ENCODE data around the gene C3orf20.

The C3orf20 gene

DNA sequence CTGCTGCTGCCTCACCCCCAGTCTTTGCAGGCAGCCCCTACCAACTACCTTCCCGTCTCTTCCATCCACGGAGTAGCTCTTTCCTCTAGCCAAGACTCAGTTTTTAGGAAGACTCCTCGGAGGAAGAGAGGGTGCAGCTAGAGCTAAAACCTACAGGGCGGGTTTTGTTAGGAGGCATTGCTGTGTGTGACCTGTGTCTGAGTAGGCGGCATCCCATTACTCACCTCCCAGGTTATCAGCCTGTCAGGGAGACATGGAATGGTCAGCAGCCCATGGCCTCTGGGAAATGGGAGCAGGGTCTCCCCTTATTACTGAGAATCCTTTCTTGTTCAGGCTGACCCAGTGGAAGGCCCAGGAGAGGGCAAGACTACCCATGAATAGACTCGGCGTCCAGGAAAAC is 100.1 kb downstream of the C3orf20 start:
- Mint-ChIP-seq H3K9me3 (peaks cover 6% of the 10 kb centered on the region), H3K27me3 (ENCODE audit: low read depth) (peaks cover 7% of the 10 kb centered on the region)

DNA sequence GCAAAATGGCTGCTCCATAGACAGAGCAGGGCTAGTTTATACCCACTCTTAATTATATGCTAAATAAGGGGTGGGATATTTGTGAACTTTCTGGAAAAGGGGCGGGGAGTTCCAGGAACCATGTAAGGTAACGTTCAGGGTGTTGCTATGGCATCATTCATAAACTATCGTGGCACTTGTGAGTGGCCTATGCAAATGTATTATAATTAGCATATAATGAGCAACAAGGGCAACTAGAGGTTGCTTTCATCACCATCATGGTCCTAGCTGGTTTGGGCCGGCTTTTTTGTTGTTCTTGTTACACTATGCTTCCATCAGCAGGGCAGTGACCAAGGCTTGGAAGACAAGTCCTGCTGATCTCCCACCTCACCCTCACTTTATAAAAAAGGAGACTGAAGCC is 100.6 kb downstream of the C3orf20 start:
- Mint-ChIP-seq H3K4me1 (ENCODE audit: low read depth) (no peaks in the 10 kb centered on the region), H3K9me3 (peaks cover 6% of the 10 kb centered on the region), H3K36me3 (ENCODE audit: low read depth) (no peaks in the 10 kb centered on the region), H3K27ac (no peak overlapping the region), H3K27me3 (ENCODE audit: low read depth) (peaks cover 7% of the 10 kb centered on the region), H3K4me3 (no peak overlapping the region)

More for the DNA sequence above, 100.1 kb downstream of the C3orf20 start:
- H3K4me3 Mint-ChIP-seq: no peak overlapping the region
- H3K4me1 Mint-ChIP-seq (ENCODE audit: low read depth): no peaks in the 10 kb centered on the region
- H3K27ac Mint-ChIP-seq: no peak overlapping the region
- H3K36me3 Mint-ChIP-seq (ENCODE audit: low read depth): no peaks in the 10 kb centered on the region

DNA sequence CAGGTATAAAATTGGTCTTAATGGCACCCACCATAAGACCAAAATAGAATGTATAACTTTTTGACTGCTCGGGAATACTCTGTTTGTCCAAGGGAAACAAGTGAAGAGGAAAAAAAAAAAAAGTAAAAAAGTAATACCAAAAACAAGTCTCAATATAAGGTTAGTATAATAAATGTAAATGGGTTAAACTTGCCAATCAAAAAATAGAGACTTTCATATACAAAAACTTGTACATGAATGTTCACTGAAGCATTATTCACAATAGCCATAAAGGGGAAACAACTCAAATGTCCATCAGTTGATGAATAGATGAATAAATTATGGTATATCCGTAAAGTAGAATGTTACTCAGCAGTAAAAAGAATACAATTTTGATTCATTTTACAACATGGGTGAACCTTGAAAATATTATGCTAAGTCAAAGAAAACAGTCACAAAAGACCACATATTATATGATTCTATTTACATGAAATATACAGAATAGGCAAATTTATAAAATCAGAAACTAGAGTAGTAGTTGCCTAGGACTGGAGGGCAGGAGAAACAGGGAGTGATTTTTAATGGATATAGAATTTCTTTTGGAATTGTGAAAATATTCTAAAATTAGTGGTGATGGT is 104.2 kb downstream of the C3orf20 start:
- peaks cover 6% of the 10 kb centered on the region for H3K9me3 Mint-ChIP-seq
- H3K27ac Mint-ChIP-seq: no peak overlapping the region
- no peaks in the 10 kb centered on the region for H3K36me3 Mint-ChIP-seq (ENCODE audit: low read depth)
- peaks cover 12% of the 10 kb centered on the region for H3K27me3 Mint-ChIP-seq (ENCODE audit: low read depth)
- H3K4me1 Mint-ChIP-seq (ENCODE audit: low read depth): no peaks in the 10 kb centered on the region
- no peak overlapping the region for H3K4me3 Mint-ChIP-seq

DNA sequence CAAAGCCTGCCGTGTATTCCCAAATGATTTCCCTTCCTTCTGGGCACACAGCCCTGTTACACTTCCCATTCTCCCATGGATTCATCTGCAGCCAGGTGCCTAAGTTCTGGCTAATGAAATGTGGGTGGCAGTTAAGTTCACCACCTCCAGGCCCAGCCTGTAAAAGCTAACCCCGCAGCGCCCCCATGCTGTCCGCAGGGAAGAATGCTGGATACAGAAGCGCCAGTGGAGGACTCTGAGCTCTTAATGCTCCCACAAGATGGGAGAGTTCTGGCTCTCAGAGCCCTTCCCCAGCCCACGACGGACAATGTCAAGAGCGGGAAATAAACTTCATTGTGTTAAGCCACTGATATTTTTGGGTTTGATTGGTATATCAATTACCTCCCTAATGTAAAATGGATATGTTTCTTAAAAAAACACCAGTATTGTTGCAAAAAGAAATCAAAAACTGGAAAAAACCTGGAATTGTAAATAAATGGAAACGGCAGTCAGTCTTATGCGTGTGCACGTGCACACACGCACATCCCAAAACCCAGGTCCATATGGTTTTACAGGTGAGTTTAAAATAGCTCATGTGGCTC is 106.1 kb downstream of the C3orf20 start:
- H3K27me3 Mint-ChIP-seq (ENCODE audit: low read depth): peaks cover 12% of the 10 kb centered on the region
- H3K27ac Mint-ChIP-seq: no peak overlapping the region
- no peak overlapping the region for H3K4me3 Mint-ChIP-seq
- H3K4me1 Mint-ChIP-seq (ENCODE audit: low read depth): no peaks in the 10 kb centered on the region
- H3K9me3 Mint-ChIP-seq: peaks cover 6% of the 10 kb centered on the region
- H3K36me3 Mint-ChIP-seq (ENCODE audit: low read depth): no peaks in the 10 kb centered on the region

DNA sequence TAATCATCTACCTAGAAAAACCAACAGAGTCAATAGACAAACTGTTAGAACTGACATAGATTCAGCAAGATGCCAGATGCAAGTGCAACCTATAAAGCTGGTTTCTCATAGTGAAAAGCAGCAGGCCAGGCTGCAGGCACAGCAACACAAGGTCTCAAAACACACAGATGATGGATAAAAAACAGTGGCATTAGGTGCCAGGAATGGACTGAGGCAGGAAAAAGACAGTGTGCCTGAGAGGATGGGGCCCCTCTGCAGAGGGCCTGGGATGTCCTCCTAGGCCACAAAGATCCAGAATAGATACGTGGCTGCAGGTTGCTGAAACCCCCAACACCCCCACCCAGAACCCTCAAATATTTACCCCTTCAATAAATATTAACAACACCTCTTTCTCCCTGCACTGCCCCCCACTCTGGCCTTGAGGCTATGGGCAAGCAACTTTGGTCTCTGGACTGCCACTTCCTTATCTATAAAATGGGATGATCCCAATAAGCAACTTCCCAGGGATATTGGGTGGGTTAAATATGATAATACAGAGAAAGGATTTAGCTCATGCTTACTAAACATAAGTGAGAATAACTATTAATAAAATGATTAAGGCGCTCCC is 108.6 kb downstream of the C3orf20 start:
- H3K27me3 Mint-ChIP-seq (ENCODE audit: low read depth): peaks cover 16% of the 10 kb centered on the region
- H3K27ac Mint-ChIP-seq: no peak overlapping the region
- no peaks in the 10 kb centered on the region for H3K36me3 Mint-ChIP-seq (ENCODE audit: low read depth)
- H3K4me3 Mint-ChIP-seq: no peak overlapping the region
- H3K9me3 Mint-ChIP-seq: peaks cover 5% of the 10 kb centered on the region
- H3K4me1 Mint-ChIP-seq (ENCODE audit: low read depth): no peaks in the 10 kb centered on the region

DNA sequence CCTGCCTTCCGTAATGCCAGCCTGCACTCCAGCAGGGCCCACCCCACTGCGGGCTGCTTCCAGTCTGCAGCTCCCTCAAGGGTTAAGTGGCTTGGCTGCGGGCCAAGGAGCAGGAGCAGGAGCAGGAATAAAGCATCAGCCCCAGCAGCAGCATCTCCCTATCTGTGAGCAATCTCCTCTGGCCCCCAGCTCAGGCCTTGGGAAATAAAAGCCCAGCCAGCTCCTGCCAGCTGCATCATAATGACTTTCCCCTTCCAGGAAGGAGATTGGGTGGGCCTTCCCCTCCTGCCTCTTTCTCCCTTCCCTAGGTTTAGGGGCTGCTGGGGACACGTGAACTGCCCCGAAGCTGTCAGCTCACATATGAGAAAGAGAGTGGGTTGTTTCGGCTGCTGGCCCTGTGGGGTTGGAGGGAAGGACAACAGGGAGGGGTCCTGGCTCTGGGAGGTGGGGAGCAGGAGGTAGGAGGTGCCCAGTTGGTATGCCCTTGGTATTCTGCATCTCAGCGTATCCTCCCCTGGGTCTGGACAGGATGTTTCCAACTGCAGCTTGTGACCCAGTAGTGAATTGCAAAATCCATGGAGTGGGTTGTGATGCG is 109.2 kb downstream of the C3orf20 start:
- peaks cover 16% of the 10 kb centered on the region for H3K27me3 Mint-ChIP-seq (ENCODE audit: low read depth)
- H3K27ac Mint-ChIP-seq: no peak overlapping the region
- no peak overlapping the region for H3K4me3 Mint-ChIP-seq
- H3K36me3 Mint-ChIP-seq (ENCODE audit: low read depth): no peaks in the 10 kb centered on the region
- no peaks in the 10 kb centered on the region for H3K4me1 Mint-ChIP-seq (ENCODE audit: low read depth)
- no peaks in the 10 kb centered on the region for H3K9me3 Mint-ChIP-seq

DNA sequence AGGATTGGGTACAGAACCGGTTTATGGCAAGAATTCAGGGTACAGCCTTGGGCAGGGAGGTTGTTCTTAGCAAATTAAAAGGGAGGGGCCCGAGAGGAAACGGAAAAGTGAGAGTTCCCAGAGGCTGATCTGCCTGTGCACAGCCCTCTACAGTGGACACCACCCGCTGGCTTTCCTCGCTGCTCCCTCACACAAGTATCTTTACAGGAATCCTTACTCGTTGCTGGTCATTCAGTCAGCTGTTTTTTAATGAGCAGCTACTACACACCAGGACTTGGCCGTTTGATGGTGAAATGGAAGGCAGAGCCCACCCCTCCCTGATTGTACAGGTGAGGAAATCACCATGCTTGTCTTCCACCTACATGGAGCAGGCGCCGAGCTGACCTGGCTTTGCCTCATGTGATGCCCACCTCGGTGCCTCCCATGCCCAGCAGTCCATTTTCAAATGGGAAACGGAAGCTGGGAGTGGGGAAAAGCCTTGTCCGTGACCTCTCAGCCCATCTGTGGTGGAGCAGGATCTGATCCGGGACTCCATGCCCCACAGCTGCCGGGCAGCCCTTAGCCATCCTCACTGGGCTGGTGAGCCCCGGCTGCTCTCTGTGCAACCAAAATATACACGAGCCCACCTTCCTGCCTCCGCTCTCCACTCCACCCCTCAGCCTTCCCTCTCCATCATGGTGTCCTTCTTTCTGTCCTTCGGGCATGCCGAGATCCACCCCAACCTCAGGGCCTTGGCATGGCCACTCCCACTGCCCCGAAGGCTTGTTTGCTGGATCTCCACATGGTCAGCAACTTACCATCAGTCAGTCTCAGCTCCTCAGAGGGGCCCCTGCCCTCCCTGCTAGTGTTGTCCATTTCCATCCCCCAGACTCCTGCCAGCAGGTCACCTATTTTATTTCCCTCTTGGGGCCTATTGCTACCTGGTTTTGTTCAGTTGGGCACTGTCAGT is 110.5 kb downstream of the C3orf20 start:
- Mint-ChIP-seq H3K27me3 (ENCODE audit: low read depth) (peaks cover 16% of the 10 kb centered on the region), H3K4me3 (no peak overlapping the region)

DNA sequence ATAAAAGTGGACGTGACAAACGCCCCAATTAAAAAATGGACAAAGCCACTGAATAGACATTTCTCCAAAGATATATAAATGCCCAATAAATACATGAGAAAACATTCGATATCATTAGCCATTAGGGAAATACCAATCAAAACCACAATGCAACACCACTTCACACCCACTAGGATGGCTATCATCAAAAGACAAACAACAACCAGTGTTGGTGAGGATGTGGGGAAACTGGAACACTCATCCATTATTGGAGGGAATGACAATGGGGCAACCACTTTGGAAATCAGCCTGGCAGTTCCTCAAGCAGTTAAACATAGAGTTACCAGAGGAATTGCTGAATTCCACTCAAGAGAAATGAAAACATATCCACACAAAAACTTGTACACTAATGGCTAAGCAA is 111.4 kb downstream of the C3orf20 start:
- H3K36me3 Mint-ChIP-seq (ENCODE audit: low read depth): no peaks in the 10 kb centered on the region
- H3K4me3 Mint-ChIP-seq: no peak overlapping the region
- no peaks in the 10 kb centered on the region for H3K4me1 Mint-ChIP-seq (ENCODE audit: low read depth)
- H3K27me3 Mint-ChIP-seq (ENCODE audit: low read depth): peaks cover 20% of the 10 kb centered on the region
- no peak overlapping the region for H3K27ac Mint-ChIP-seq
- H3K9me3 Mint-ChIP-seq: no peaks in the 10 kb centered on the region

More for the DNA sequence above, 110.5 kb downstream of the C3orf20 start:
- no peak overlapping the region for H3K27ac Mint-ChIP-seq
- no peaks in the 10 kb centered on the region for H3K9me3 Mint-ChIP-seq
- no peaks in the 10 kb centered on the region for H3K36me3 Mint-ChIP-seq (ENCODE audit: low read depth)
- no peaks in the 10 kb centered on the region for H3K4me1 Mint-ChIP-seq (ENCODE audit: low read depth)

DNA sequence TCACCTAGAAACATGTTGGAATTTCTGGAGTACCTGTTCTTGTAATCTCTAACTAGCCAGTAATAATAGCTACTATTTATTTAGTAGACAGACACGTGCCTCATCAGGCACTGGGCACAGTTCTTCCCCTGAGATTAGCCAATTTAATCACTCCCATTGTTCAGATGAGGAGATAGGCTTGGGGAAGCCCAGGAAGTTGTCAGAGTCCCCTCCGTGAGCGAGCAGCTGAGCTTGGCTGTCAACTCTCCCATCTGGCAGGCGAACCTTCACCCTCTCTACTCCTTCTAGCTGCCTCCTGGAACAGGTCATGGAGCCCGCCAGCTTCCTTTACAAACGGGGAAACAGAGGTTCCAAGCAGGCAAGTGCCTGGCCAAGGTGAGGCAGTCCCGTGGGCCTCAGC is 112.7 kb downstream of the C3orf20 start:
- H3K9me3 Mint-ChIP-seq: no peaks in the 10 kb centered on the region
- H3K27me3 Mint-ChIP-seq (ENCODE audit: low read depth): peaks cover 22% of the 10 kb centered on the region
- H3K36me3 Mint-ChIP-seq (ENCODE audit: low read depth): no peaks in the 10 kb centered on the region
- no peak overlapping the region for H3K27ac Mint-ChIP-seq
- H3K4me1 Mint-ChIP-seq (ENCODE audit: low read depth): no peaks in the 10 kb centered on the region
- H3K4me3 Mint-ChIP-seq: no peak overlapping the region

DNA sequence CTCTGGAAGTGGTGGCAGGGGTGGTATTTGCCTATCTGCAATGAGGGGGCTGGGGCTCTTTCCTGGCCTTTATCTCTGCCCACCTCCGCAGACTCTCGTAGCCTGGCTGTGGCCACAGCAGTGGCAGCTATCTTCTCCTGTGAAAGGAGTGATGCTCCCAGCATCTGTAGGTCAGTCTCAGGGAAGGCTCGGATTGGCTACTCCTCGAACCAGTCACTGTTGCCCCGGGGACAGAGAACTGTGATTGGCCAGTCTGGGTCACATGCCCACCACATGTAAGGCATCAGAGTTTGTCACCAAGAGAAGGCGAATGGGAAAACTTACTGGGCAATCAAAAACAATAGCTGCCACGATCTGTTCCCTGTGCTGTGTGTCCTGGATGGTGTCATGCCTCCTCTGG is 113.7 kb downstream of the C3orf20 start:
- Mint-ChIP-seq H3K36me3 (ENCODE audit: low read depth) (no peaks in the 10 kb centered on the region), H3K4me3 (no peak overlapping the region), H3K27me3 (ENCODE audit: low read depth) (peaks cover 22% of the 10 kb centered on the region)

DNA sequence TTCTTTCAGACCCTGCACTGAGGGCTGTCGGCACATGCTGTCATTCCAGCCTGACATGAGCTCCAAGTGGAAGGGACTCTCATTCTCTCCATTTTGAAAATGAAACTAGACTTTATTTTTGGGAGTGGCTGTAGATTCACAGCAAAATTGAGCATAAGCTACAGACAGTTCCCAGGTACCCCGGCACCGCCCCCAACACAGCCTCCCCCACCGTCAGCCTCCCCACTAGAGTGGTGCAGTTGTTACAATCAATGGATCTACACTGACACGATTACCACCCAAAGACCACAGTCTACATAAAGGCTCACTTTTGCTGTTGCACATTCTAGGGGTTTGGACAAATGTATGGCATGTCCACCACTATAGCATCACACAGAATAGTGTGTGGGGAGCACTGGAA is 114.3 kb downstream of the C3orf20 start:
- Mint-ChIP-seq H3K4me1 (ENCODE audit: low read depth) (no peaks in the 10 kb centered on the region), H3K9me3 (no peaks in the 10 kb centered on the region), H3K4me3 (no peak overlapping the region), H3K27ac (no peak overlapping the region), H3K36me3 (ENCODE audit: low read depth) (no peaks in the 10 kb centered on the region), H3K27me3 (ENCODE audit: low read depth) (peaks cover 26% of the 10 kb centered on the region)

More for the DNA sequence above, 113.7 kb downstream of the C3orf20 start:
- H3K27ac Mint-ChIP-seq: no peak overlapping the region
- no peaks in the 10 kb centered on the region for H3K4me1 Mint-ChIP-seq (ENCODE audit: low read depth)
- H3K9me3 Mint-ChIP-seq: no peaks in the 10 kb centered on the region

DNA sequence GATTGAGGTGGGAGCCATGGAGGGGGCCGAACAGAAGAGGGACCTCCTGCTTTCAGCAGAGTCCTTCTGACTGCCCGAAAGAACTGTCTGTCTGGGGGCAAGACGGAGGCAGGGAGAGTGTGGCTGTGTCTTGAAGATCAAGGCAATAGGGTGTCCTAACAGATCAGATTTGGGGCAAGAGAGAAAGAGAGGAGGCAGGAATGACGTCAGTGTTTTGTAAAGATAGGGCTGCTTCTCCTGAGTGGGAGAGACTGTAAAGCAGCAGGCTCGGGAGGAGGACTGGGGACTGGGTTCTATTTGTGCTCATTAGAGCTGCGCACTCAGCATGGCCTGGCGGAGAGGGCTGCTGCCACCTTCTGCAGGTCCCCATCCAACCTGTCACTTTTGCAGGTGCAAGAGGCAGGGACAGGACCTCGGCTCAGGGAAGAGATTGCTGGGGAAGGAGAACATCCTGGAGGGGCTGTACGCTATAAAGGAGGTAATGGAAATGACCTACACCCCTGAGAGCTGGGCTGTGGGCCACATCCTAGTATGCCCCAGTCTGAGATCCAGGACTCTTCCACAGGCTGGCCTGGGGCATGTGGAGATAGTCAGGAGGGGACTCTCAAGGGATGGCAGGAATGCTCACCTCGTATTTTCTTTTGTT is 114.8 kb downstream of the C3orf20 start:
- H3K27me3 Mint-ChIP-seq (ENCODE audit: low read depth): peaks cover 32% of the 10 kb centered on the region
- H3K9me3 Mint-ChIP-seq: no peaks in the 10 kb centered on the region
- no peak overlapping the region for H3K4me3 Mint-ChIP-seq
- no peaks in the 10 kb centered on the region for H3K36me3 Mint-ChIP-seq (ENCODE audit: low read depth)
- H3K4me1 Mint-ChIP-seq (ENCODE audit: low read depth): no peaks in the 10 kb centered on the region
- no peak overlapping the region for H3K27ac Mint-ChIP-seq

DNA sequence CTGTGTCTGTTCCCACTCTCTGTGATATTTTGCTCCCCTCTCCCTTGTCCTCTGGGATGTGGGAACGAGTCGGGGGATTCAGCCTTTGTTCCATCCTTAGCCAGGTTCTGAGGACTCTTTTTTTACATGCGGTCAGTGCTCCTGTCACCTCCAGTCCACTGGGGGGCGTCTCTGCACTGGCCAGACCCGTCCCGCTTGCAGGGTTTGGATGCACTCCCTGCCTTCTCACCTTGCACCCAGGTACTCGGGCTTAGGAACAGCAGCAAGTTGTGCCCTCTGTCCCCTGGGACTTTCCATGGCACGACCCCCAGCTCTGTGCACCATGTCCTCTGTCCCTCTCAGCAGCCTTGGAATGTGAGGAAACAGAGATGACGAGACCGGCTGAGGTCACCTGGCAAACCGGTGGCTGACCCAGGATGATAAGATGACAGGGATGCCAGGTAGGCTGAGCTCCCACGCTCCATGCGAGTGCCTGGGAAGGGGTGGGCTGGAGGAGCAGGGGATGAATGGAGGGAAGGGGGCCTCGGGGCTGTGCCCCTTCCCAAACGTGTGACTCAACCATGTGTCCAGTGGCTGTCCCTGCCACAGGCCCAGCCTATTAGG is 116.5 kb downstream of the C3orf20 start:
- Mint-ChIP-seq H3K4me3 (no peak overlapping the region), H3K36me3 (ENCODE audit: low read depth) (no peaks in the 10 kb centered on the region), H3K27me3 (ENCODE audit: low read depth) (peaks cover 38% of the 10 kb centered on the region), H3K9me3 (no peaks in the 10 kb centered on the region), H3K4me1 (ENCODE audit: low read depth) (no peaks in the 10 kb centered on the region), H3K27ac (no peak overlapping the region)
